ENCODE measurements around the gene XRCC4.
"Not testable (repeated sequence)": the region's sequence is repeated elsewhere in the genome, so short reads cannot be mapped to it uniquely, and the experiment has no call there.

The XRCC4 gene

DNA sequence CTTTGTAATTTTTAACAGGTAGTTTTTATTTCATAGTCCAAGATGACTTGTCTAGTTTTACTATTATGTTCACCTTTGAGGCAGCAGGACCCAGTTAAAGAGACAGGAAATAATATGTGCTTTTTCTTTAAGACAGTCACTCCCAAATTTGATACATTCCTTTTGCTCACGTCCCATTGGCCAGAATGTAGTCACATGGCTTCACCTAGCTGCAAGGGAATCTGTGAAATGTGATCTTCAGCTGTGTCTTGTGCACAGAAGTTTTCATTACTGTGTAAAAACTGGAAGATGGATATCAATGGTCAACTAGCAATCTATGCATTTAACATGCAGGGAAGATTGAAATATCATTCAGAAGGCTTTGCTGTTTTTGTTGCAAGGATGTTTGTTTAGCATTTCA is 41.1 kb downstream of the XRCC4 start:
- no peak for FAIRE-seq

DNA sequence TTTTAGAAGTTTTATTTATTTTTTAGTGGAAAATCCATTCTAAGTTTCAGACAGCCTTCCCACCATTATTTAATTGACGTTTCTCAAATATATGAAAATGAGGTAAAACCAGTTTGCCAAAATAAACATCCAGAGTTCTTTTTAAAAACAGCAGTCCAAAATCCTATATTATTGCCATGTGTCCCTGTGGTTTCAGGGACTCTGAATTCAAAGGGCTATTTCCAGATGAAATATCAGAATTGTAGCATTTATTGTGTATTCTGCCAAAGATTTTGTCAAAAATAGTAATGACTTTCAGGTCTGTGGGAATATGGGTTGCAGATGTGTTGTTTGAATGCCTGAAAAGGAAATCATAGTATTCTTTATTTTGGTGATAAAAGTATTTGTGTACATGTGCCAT is 41.6 kb downstream of the XRCC4 start:
- FAIRE-seq: no peak

DNA sequence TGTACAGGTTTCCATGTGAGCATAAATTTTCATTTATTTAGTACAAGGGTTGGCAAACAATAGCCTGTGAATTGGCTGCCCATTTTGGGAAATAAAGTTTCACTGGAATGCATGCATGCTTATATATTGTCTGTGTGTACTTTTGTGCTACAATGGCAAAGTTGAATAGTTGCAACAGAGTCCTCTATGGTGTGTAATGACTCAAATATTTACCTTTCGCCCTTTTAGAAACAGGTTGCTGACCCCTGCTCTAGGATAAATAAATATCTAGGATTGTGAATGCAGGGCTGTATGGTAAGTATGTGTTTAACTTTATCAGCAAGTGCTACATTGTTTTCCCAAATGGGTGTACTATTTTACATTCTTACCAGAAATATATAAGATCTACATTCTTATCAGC is 47.2 kb downstream of the XRCC4 start:
- no peak for FAIRE-seq

DNA sequence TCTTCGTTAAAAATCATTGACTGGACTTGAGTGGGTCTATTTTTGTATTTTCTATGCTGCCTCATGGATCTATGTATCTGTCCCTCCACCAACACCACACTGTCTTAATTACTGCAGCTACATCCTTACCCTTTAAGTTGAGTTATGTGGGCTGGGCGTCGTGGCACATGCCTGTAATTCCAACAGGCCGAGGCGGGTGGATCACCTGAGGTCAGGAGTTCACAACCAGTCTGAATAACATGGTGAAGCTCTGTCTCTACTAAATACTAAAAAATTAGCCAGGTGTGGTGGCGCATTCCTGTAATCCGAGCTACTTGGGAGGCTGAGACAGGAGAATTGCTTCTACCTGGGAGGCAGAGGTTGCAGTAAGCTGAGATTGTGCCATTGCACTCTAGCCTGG is 48.2 kb downstream of the XRCC4 start:
- no peak for FAIRE-seq

DNA sequence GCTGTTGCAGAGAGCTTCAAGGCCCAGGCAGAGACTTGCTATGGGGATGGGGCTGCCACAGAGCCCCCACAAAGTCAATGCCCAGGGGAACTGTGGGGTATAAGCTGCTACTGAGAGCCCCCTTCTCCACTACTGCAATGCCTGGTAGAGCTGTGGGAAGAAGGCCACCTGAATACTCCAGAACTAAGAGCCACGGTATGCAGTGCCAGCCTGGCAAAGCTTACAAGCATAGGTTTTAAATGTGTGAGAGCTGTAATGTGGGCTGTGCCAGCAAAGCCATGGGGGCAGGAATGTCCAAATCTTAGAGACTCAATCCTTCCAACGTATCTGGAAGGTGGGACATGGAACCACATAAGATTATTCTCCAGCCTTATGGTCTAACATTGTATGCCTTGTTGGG is 49.2 kb downstream of the XRCC4 start:
- FAIRE-seq: no peak

DNA sequence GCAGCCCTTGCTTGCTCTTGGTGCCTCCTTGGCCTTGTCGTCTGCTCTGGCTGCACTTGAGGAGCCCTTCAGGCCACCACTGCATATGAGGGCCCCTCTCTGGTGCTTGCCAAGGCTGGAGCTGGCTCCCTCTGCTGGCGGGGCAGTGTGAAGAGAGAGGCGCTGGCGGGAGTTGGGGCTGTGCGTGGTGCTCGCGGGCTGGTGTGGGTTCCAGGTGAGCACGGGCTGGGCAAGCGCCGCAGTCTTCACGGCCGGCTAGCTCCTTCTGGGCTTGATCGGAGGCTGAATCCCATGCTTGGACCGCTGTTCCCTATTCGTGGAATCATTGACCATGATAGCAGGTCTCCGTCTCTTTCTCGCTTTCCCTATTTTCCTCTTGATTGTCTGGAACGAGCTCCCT is 56.5 kb downstream of the XRCC4 start:
- FAIRE-seq: no peak

DNA sequence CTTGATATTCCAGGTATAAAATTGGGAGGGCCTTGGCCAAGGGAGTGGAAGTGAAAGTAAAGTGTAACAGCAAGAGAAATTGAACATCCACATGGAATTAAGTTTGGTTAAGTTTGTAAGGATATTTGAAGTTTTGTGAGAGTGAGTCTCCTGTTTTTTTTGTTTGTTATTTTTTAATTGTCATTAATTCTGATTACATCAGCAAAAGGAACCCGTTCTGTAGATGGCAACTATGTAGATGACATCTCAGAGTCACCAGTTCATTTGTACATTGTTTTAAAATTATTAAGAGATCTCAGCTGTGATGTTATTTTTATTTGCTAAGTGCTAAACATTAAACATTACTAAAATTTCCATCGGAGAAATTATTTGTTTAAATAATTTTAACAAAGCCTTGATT is 65.2 kb downstream of the XRCC4 start:
- no peak for FAIRE-seq

DNA sequence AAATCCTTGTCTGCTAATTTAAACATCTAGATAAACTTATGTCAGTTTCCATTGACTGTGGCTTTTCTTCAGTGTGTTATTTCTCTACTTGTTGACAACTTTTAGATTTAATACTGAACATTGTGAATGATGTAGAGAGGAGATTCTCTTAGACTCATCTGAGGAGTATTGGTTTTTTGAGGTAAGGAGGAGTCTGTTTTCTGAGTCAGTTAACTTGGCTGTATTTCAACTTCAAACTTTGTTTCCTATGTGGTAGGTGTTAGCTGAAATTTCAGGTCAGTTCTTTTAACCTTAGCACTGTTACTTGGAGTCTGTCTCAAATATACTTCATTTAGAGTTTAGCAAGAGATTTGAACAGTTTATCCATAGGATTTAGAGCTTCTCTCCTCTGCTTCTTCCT is 67.9 kb downstream of the XRCC4 start:
- FAIRE-seq: no peak

DNA sequence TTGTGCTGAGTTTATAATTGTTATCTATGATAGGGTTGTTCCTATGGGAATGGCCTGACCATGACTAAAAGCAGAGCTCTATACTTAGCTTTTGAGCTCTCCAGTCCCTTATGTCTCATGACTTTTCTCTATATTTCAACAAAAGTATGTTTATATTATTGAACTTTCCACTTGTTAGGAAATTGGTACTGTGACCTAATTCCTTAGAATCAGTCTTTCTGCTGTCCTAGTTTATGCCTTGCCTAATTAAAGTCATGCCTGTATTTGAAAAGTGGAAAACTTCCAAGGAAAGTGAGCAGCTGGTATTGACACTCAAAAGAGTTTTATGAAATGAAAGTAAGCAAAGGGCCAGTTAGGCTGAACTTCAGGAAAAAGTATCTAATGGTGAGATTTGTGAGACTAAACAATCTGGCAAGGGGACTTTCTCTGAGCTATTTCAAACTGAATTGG is 68.6 kb downstream of the XRCC4 start:
- FAIRE-seq: no peak

DNA sequence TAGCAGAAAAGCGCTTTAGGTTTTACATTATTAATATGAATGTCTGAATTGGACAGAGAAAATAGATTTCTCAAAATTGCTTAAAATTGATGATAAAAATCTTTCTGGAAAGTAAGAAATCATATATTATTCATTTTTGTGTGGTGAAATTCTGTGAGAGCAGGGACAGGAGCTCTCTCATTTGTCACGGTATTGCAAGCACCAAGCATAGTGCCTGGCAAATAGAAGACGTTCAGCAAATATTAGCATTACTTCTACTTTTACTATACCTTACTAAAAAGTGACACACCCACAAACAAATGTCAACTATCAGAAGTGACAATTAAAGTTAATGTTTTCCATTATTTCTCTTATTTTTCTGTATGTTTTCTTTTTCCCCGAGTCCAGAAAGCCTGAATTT is 69.1 kb downstream of the XRCC4 start:
- FAIRE-seq: no peak

DNA sequence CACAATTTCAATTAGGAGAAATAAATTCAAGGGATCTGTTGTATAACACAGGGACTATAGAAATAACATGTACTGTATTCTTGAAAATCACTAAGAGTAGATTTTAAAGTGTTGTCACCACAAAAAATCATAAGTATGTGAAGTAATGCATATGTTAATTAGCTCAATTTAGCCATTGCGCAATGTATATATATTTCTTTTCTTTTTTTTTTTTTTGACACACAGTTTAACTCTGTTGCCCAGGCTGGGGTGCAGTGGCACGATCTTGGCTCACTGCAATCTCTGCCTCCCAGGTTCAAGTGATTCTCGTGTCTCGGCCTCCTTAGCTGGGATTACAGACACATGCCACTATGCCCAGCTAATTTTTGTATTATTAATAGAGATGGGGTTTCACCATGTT is 70.2 kb downstream of the XRCC4 start:
- FAIRE-seq: no peak

DNA sequence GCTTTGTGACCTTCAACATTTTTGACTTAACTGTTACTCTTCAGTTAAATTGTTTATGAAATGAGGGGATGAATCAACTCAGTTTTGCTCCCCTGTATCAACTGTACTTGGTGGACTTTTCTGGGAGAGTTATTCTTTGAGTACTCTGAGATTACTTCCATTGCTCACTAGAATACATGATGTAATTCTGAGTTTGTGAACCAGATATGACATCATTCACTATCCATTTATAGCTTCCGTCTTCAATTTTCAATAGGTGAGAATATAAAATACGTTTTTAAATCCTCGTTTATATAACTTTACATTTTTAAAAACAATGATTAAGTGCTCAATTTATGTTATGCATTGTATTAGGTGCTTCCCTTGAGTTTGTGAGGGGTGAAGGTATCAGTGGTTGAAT is 71.0 kb downstream of the XRCC4 start:
- FAIRE-seq: no peak

DNA sequence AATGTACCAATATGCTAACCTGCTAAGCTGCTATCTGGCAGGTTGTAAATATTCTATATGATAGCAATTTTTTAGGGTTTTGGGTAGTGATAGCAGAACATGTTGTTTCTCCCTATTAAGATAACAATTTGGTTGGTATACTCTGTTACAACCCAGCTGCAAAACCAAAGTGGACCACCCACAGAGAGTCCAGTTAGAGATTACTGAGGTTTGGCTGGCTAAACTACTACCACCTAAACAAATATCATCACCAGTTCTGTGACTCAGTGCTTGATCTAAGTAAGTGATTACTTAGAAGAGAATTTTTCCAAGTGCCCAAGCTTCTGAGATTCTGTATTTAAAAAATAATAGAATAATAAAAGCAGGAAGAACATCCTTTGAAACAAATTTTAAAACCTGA is 72.3 kb downstream of the XRCC4 start:
- FAIRE-seq: no peak

DNA sequence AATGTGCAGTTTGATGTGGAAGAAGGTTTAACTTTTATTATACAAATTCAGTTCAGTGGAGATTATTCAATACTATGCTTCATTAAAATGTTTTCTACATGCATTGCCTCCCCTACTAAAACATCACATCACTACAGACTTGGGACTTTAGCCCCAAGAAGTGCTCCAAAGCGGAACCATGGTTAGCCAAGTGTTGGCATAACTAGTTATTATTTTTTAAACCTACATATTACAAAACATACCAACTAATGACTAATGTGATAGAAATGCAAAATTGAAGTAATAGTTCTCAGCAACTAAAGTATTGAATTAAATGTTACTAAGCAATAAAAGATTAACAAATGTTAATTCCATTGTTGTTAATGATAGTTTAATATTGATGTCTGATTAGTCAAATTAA is 74.5 kb downstream of the XRCC4 start:
- FAIRE-seq: no peak

DNA sequence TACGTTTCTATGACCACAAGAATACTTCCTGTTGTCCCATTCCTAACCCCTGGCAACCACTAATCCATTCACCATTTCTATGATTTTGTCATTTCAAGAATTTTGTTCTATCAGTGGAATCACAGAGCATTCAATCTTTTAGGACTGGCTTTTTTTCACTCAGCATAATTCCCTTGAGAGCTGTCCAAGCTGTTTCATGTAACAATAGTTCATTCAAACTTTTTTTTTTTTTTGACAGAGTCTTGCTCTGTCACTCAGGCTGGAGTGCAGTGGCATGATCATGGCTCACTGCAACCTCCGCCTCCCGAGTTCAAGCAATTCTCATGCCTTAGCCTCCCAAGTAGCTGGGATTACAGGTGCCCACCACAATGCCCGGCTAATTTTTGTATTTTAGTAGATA is 75.6 kb downstream of the XRCC4 start:
- FAIRE-seq: not testable (repeated sequence)

DNA sequence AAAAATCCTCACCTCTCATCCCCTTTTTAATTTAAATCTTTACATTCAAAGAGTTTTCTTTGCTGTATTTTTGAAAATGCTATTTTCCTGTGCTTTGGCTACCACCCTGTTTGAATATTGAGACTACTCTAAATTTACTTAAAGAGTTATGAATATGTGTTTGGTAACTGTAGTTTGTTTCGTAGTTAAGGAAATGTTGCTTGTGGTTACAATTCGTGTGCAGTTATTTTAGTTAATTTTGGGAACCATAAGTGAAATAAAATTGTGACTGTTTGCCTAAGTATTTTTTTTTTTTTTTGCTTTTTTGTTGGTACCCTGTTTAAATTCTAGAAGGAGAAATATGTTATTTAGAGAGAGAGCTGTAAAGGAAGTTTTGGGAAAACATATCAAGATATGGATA is 78.7 kb downstream of the XRCC4 start:
- peak; percentile 9 for FAIRE-seq

DNA sequence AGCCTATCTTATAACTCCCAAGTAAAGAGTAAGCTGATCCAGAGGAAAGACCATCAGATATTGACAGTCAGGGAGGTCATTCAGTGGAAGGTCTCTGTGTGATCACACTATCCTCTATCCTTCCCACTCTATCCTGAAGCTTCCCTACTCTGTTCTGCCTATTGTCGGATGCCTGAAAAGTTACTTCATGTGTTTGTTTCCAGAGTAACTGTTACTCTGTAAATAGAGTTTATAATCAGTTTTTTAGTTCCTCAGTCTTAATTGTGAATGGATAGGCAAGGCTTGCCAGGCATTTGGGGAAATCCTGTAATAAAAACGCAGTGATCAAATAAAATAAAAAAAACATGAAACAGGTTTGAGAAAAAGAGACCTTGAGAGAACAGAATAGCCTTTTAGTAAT is 79.8 kb downstream of the XRCC4 start:
- no peak for FAIRE-seq

DNA sequence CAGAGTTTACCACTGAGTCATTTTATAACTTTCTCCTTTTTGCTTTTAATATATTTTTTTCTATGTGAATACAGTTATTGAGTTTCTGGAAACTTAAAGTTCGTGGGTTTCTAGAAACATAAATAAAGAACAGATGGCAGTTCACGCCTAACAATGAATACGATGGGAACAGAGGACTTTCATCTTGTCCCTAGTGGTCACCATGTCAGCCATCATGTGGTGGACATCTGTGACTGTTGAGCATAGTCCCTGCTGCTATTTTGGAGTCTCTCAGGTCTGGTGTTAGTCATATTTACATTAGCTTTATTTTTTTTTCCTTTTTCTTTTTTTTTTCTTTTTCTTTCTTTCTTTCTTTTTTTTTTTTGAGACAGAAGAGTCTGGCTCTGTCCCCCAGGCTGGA is 85.3 kb downstream of the XRCC4 start:
- FAIRE-seq: no peak

DNA sequence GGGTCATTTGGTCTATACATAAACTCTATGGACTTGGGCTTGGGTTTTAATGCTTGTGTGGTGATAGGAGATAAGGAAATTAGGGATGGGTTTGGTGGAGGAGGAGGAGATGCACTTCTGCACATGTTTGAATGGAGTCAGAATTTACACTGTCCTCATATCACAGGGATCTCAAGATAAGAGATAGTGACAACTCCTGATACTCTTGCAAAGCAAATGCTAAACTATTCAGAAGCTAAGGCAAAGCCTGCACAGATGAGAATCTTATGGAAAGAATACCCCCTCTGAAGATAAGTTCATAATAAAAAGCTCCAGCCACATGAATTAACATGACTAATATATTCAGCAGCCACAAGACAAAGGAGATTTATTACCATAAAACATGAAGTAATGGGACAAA is 90.2 kb downstream of the XRCC4 start:
- FAIRE-seq: no peak

DNA sequence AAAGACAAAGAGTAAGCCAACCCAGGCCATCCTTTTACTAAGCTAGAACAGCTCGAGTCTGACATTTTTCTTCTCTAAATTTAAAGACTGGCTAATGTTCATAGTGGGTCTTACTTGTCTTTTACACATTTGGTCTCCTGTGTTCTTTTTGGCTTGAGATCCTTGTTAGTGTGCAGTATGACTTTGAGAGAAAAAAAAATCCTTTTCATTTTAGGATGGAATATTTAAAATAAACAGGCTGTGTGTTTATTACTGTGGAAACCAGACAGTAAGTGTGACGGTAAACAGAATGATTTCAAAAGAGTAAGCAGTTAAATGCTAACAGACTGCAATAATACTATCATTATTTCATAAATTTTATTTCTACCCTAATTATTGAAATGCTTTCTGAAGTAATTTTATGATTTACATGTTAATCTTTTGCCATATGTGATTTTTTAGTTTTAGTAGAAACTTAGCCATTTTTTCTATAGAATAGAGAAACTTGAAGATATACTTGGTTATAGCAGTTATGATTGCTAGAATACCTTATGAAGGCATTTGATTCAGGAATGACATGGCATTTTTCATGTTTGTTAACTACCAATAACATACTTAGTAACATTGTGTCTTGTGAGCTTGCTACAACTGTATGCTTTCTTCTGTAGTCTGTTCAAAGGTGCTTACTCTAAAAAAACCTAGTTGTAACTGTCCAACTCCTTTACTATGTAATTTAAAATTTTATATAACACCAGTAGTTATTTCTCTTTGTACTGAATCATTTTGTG is 92.4 kb downstream of the XRCC4 start:
- FAIRE-seq: no peak

DNA sequence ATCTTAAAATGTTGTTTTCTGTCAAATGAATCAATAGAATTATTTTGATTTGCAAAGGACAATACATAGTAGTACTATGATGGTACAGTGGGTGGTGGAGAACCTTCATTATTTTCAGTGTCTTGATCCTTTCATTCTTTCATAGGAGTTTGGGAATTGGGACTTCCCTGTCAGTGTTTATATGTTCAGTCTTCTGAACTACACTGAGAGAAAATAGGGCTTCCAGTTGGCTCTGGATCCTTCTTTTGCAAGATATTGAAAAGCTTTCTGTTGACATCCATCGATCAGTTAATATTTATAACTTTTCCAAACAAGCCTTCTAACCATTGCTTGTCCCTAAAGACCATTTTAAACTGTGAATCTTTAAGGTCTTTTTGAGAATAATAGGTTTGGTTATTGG is 94.7 kb downstream of the XRCC4 start:
- no peak for FAIRE-seq

DNA sequence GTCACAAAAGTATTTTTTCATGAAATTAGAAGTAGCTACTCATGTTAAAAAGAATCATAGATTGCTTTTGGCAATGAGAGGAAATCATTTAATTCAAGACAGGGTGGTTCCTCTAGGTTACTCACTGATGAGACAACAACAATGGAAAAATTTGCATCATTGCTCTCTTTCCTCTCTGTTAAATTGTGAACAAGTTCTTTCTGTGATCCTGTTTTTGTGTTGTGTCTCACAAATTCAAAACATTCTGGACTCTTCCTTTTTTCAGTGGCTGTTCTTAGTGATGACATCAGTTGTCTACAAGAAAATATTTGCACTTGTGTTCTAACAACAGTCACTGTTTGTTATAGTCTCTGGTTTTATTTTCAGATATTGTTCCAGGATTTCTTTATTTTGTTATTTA is 95.3 kb downstream of the XRCC4 start:
- FAIRE-seq: no peak

DNA sequence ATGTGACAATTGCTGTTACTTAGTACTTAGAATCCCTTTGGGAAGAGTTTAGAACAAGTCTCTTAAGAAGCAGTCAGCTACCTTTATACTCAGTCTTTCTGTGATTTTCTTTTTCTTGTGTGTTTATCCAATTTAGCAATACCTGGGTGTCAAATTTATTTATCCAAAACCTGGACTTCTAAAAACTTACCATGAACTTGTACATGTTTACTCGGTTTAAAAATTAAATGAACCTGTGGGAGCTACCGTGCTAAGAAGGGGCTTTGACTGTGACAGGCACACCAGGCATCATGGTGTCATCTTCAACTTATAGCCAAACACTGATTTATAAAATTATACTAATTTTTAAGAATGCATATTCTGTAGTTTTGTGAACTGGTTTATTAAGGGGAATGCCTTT is 96.5 kb downstream of the XRCC4 start:
- no peak for FAIRE-seq

DNA sequence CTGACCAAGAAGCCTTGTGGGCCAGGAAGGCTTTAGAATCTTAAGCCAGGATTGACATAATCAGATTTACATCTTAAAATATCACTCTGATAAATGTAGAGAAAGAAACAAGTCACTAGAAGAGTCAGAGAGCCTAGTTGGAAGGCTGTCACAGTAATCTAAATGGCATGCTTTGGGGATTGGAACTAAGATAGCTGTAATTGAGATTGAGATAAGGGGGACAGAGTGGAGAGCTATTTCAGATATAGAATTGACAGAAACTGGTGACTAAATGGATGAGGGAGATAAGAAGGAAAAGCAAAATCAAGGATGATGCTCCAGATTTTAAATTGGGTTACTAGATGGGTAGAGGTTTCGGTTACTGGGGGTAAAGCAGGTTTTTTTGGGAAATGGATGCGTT is 100.5 kb downstream of the XRCC4 start:
- no peak for FAIRE-seq

DNA sequence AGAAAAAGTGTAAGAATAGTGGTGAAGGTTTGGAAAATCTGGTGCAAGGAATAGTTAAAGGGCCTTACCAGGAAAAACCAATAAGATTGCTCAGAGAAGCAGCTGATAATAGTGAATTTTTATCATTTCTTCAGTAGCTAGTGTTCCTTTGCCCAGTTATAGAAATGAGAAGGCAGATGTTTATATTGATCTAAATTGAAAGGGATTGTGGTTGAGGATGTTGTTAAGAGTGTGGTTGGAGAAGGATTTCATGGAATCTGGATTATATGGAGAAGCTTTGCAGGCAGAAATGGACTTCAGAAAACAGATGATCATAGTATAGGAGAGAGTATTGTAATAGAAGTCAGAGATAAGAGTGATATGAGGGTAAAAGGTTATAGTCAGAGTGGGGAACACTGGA is 102.6 kb downstream of the XRCC4 start:
- FAIRE-seq: no peak

DNA sequence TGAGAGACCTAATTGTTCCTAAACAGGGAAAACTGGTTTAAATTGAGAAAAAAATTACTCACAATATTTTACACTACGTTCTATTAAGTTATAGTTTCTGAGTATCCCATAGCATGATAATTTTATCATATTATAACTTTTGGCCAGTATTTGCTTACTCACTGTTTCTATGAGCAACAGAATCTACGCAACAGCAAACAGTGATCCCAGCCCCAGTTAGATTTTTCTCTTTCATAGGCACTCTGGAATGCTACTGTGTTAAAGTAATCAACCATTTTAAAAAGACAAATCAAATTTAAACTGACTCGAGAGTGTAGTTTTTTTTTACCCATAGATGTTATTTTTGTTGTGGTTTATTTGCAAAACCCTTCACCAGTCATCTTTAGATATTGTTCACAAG is 107.2 kb downstream of the XRCC4 start:
- FAIRE-seq: no peak
